D721Med (cell line): Measurements from ENCODE around the gene AZIN2.
"Not testable (repeated sequence)": the region's sequence is repeated elsewhere in the genome, so short reads cannot be mapped to it uniquely, and the experiment has no call there.

Experiments
- DNase-seq: peaks from one replicate; pipeline ENCODE4 v3.0.0; 2011; ENCODE audit warnings: low spot score; ENCODE audit not compliant: insufficient read length
- FAIRE-seq: peaks from 2 replicates; lab custom pipeline; 2011; peaks lifted over from hg19 to GRCh38; lab: Jason Lieb, UNC
- TF ChIP-seq, protein P1 (sequence below): IDR thresholded peaks from 2 replicates; pipeline ENCODE4 v1.5.1; 2012; ENCODE audit warnings: mild to moderate bottlenecking, control low read depth; ENCODE audit not compliant: insufficient read depth; ENCODE audit errors: missing control alignments

The AZIN2 gene

DNA sequence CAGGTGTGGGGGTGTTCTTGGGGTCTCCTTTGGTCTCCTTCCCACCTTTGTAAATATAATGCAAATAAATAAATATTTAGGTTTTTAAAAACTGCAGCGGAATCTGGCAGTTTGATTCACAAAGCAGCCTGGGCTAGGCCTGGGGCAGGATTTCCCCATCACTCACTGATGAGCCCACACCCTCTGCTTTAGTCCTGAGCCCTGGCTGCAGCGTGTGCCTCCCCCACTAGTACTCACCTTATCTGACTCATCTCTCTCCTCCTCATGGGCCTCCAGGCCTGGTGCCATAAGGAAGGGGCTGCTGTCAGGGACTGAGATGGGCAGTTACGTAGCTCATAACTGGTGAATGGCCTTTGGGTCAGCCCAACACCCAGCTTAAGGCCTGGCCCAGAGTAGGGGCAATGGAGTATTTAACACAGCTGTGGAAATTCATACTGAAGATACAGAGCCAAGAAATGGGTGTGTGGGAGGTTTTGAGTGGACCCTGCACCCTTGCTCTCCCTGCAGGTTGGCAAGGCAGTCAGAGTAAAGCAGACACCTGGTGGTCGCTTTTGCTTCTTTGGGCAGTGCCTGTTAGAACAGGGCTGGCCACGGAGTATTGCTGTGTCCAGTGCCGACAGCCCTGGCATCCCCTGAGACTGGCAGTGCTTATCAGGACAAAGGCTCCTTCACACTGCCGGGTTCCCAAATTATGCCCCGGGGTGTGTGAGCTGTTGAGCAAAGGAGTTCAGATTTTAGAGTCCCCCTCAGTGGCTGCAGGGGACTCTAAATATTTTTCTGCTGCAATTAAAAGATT is 39.7 kb downstream of the AZIN2 start:
- no peak for DNase-seq
- no peak for FAIRE-seq
- TF ChIP-seq, protein P1, sequence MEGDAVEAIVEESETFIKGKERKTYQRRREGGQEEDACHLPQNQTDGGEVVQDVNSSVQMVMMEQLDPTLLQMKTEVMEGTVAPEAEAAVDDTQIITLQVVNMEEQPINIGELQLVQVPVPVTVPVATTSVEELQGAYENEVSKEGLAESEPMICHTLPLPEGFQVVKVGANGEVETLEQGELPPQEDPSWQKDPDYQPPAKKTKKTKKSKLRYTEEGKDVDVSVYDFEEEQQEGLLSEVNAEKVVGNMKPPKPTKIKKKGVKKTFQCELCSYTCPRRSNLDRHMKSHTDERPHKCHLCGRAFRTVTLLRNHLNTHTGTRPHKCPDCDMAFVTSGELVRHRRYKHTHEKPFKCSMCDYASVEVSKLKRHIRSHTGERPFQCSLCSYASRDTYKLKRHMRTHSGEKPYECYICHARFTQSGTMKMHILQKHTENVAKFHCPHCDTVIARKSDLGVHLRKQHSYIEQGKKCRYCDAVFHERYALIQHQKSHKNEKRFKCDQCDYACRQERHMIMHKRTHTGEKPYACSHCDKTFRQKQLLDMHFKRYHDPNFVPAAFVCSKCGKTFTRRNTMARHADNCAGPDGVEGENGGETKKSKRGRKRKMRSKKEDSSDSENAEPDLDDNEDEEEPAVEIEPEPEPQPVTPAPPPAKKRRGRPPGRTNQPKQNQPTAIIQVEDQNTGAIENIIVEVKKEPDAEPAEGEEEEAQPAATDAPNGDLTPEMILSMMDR, result no peak

DNA sequence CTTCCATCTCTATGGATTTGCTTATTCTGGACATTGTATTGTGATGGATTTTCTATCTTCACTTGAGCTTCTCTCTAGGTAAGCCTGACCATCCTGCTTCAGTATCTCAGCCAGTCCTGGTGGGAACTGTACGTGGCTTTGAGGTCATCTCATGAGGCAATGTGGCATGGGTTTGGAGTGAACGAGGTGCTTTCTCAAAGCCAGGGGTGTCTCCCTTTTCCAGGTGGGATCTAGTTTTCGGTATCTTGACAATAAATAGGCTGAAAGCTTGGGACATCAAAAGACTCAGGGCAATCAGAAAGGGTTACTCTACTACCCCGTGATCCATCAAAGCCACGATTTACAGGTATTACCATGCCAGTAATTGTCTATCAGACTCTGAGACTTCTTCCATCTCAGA is 40.8 kb downstream of the AZIN2 start:
- FAIRE-seq (no peak), DNase-seq (no peak)
- TF ChIP-seq, protein P1, result no peak

DNA sequence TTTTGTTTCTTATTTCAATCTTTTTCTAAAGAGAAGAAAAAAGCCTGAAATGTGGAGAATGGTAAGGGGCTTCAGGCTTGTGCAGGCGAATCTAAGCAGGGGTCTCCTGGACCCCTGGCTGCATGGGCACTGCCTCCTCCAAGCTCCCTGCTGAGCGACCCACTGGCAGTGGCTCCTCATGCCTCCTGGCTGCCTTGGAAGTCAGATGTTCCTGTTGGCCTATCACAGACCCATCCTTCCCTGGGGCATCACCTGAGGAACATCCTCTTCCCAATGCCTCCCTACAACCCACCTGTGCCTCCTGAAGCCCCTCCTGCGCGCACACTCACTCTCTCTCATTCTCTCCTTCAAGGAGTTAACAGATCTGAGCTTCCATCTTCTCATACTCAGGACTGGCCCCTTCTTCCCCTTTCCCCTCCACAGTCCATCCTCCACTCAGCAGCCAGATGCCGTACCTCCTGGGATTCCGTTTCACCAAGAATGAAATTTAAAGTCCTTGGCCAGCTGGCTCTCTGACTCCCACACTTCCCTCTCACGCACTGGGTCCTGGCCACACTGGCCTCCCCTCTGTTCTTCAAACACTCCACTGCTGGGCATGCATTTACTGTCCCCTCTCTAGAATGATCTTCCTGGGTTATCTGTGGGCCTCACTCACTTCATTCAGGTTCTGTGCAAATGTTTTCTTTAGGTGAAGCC is 41.7 kb downstream of the AZIN2 start:
- TF ChIP-seq, protein P1, result no peak
- DNase-seq, result no peak
- no peak for FAIRE-seq

DNA sequence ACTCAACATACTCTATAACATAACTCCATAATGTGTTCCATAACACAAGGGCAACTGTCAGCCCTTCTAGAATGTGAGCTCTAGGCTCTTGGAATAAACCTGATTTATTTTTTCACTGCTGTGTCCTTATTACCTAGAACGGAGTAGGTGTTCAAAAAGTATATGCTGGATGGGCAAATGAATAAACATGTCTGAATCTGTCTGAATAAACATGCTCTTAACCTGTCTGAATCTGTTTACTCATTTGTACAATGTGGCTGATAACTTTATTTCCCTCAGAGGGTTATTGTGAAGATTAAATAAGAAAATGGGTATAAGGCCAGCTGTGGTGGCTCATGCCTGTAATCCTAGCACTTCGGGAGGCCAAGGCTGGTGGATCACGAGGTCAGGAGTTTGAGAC is 42.3 kb downstream of the AZIN2 start:
- DNase-seq (no peak), FAIRE-seq (no peak)
- TF ChIP-seq, protein P1, result no peak

DNA sequence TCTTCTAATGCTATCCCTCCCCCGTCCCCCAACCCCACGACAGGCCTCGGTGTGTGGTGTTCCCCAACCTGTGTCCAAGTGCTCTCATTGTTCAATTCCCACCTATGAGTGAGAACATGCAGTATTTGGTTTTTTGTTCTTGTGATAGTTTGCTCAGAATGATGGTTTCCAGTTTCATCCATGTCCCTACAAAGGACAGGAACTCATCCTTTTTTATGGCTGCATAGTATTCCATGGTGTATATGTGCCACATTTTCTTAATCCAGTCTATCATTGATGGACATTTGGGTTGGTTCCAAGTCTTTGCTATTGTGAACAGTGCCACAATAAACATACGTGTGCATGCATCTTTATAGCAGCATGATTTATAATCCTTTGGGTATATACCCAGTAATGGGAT is 43.7 kb downstream of the AZIN2 start:
- FAIRE-seq, DNase-seq: not testable (repeated sequence)

DNA sequence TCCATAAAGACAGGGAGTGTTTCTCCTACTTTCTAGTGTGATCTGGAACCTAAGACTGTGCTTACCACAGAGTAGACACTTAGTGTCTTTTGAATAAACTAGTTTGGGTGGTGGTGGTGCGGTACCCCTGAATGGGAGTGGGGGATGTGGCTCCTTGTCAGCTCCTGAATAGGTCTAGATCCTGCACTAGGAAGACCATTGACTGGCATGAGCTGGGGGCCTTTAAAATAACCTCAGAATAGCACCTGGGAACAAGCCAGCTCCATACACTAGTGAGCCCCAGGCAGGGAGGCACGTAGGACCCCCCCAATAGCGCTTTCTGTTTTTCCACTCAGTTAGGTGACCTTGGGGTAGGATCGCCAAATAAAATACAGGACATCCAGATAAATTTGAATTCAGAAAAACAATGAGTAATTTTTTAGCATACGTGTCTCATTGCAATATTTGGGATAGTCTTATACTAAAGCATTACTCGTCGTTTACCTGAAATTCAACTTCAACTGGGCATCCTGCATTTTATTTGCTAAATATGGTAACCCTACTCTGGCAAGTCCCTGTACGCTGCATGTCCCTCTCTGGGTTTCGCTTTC is 45.6 kb downstream of the AZIN2 start:
- FAIRE-seq, result no peak
- DNase-seq, result no peak
- TF ChIP-seq, protein P1, result no peak

DNA sequence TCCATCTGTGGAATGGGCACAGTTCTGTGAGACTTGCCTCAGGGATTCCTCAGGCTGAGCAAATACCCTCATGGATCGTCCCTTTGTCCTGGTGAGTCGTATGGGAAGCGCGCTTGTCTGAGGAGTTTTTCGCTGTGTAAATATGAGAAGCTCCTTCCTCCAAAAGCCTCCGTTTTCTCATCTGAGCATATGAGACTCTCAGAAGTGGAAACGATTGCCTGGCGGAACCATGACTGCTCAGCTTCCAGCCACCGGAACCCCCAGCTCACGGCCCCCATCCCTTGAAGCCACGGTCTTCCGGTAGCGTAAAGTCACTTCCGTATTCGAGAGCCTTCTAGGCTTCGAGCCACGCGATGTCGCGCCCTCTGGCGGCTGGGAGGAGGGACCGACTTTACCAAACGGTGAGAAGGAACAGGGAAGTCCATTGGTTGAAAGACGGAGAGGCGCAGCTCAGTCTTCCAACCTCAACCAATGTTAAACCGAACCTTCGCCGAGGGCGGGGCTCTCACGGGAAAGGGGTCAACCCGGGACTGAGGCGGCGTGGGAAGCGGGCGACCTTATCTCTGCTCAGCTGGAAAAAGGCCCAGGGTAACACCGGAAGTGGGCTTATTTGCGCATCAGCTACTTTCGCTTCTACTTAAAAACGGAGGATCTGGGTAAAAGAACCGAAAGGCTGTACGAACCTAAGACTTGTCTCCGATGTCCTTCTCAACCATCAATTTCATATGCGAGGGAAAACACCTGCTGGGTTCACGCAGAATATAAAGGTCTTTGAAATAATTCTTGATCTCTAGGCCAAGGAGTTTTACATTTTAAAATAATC is 46.3 kb downstream of the AZIN2 start:
- FAIRE-seq, result peak; percentile 55
- TF ChIP-seq, protein P1, result peak; percentile 97
- peak; percentile 81 for DNase-seq
